Hindlimb muscle (tissue), 1 donor: ENCODE results near the gene TSPAN31. TPM values are rescaled to one million over a fixed set of nuclear protein-coding genes. Genes with fewer than 3 reads are reported as not detected.

ENCODE experiments used
- DNase-seq: peaks from one replicate; pipeline ENCODE4 v3.0.0-alpha.2; 2013
- polyA plus RNA-seq: library from polyadenylated mRNA; unstranded; fragments of 120-200 nt; gene quantifications from one replicate; pipeline ENCODE4 v1.2.1, GENCODE V29; 2013; ENCODE audit not compliant: insufficient read length

TSPAN31 gene
- polyA plus RNA-seq, 1 donor: 45.5 TPM

- no peak for DNase-seq
These were observed 9.8 kb downstream of the TSPAN31 start, which contains the start of gene MARCHF9 for GRCh38 chr12:57754411-57755193. MARCHF9 (plus strand) TSS chr12:57755103; CDS start chr12:57755529, 426 bp downstream.

- no peak for DNase-seq
These were observed 10.3 kb downstream of the TSPAN31 start for GRCh38 chr12:57755194-57755453.

- no peak for DNase-seq
These were observed 10.9 kb downstream of the TSPAN31 start for GRCh38 chr12:57755454-57756372.

- no peak for DNase-seq
These were observed 11.8 kb downstream of the TSPAN31 start for GRCh38 chr12:57756406-57757341.

- DNase-seq: no peak
These were observed 12.9 kb downstream of the TSPAN31 start for GRCh38 chr12:57757771-57758170.

GRCh38 chr12:57758552-57759359 lies 13.9 kb downstream of the TSPAN31 start:
- DNase-seq: no peak

GRCh38 chr12:57759360-57759980 lies 14.6 kb downstream of the TSPAN31 start:
- no peak for DNase-seq

GRCh38 chr12:57760347-57760982 lies 15.6 kb downstream of the TSPAN31 start:
- no peak for DNase-seq

- DNase-seq: no peak
These were observed 16.7 kb downstream of the TSPAN31 start for GRCh38 chr12:57761391-57761998.

GRCh38 chr12:57762463-57762862 lies 17.6 kb downstream of the TSPAN31 start:
- no peak for DNase-seq

GRCh38 chr12:57763881-57764661 lies 19.2 kb downstream of the TSPAN31 start:
- no peak for DNase-seq

GRCh38 chr12:57764662-57765002 lies 19.8 kb downstream of the TSPAN31 start:
- DNase-seq: no peak

- no peak for DNase-seq
These were observed 20.3 kb downstream of the TSPAN31 start for GRCh38 chr12:57765003-57765697.

GRCh38 chr12:57765698-57766463 lies 21.0 kb downstream of the TSPAN31 start:
- DNase-seq: no peak

- DNase-seq: no peak
These were observed 21.8 kb downstream of the TSPAN31 start, which contains the start of gene CYP27B1 for GRCh38 chr12:57766464-57767304. CYP27B1 (minus strand) TSS chr12:57767078; CDS start chr12:57767041, 37 bp downstream.

- no peak for DNase-seq
These were observed 22.5 kb downstream of the TSPAN31 start for GRCh38 chr12:57767305-57767698.

- no peak for DNase-seq
These were observed 23.0 kb downstream of the TSPAN31 start for GRCh38 chr12:57767876-57768275.
